ENCODE data around the gene VPREB1. TPM values are rescaled to one million over a fixed set of nuclear protein-coding genes. Genes with fewer than 3 reads are reported as not detected.

VPREB1 gene
- total RNA-seq, 1 donor from 2014 or later = not detected

- H3K4me2 ChIP-seq (ENCODE audit: low read length) = no peak overlapping the region
- no peaks in the 10 kb centered on the region for H4K20me1 ChIP-seq (ENCODE audit: insufficient read depth, low read length)
- H3K4me3 Mint-ChIP-seq (ENCODE audit: unreplicated experiment) = no peak overlapping the region
- H3K36me3 Mint-ChIP-seq (ENCODE audit: low read depth, unreplicated experiment) = no peaks in the 10 kb centered on the region
- no peak overlapping the region for H3K4me3 ChIP-seq (ENCODE audit: insufficient read depth, low read depth, low read length)
- DNase-seq (ENCODE audit: low read depth) (no peak), FAIRE-seq (no peak)
- H3K27ac Mint-ChIP-seq (ENCODE audit: unreplicated experiment) = no peak overlapping the region
- H3K27ac ChIP-seq (ENCODE audit: low read depth, low read length) = no peak overlapping the region
- TF ChIP-seq, protein P1, sequence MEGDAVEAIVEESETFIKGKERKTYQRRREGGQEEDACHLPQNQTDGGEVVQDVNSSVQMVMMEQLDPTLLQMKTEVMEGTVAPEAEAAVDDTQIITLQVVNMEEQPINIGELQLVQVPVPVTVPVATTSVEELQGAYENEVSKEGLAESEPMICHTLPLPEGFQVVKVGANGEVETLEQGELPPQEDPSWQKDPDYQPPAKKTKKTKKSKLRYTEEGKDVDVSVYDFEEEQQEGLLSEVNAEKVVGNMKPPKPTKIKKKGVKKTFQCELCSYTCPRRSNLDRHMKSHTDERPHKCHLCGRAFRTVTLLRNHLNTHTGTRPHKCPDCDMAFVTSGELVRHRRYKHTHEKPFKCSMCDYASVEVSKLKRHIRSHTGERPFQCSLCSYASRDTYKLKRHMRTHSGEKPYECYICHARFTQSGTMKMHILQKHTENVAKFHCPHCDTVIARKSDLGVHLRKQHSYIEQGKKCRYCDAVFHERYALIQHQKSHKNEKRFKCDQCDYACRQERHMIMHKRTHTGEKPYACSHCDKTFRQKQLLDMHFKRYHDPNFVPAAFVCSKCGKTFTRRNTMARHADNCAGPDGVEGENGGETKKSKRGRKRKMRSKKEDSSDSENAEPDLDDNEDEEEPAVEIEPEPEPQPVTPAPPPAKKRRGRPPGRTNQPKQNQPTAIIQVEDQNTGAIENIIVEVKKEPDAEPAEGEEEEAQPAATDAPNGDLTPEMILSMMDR (IDR thresholded peaks at IDR 0.05; ENCODE audit: insufficient read depth, low read depth, low read length) = no peak
- no peak for TF ChIP-seq EZH2 (IDR thresholded peaks at IDR 0.05; ENCODE audit: insufficient read depth, low read length)
- H3K79me2 ChIP-seq (ENCODE audit: insufficient read depth, low read length) = no peaks in the 10 kb centered on the region
- H3K9me3 ChIP-seq (ENCODE audit: insufficient read depth, low read depth, low read length) = no peaks in the 10 kb centered on the region
- H2AFZ ChIP-seq (ENCODE audit: low read depth, low read length) = no peak overlapping the region
- no peaks in the 10 kb centered on the region for H3K36me3 ChIP-seq (ENCODE audit: insufficient read depth, low read length)
- peaks cover 92% of the 10 kb centered on the region for H3K27me3 Mint-ChIP-seq (ENCODE audit: low read depth, unreplicated experiment)
- peaks cover 2% of the 10 kb centered on the region for H3K9me3 Mint-ChIP-seq (ENCODE audit: unreplicated experiment)
- H3K27me3 ChIP-seq (ENCODE audit: insufficient read depth, low read length) = peaks cover 5% of the 10 kb centered on the region
- no peaks in the 10 kb centered on the region for H3K4me1 Mint-ChIP-seq (ENCODE audit: low read depth, unreplicated experiment)
- no peaks in the 10 kb centered on the region for H3K4me1 ChIP-seq (ENCODE audit: insufficient read depth, low read length)
- H3K9ac ChIP-seq (ENCODE audit: low read length) = no peak overlapping the region
Measured at GRCh38 chr22:22245256-22245909, 797 bp downstream of the VPREB1 start.

GRCh38 chr22:22245935-22246525 lies 1.4 kb downstream of the VPREB1 start:
- H3K36me3 ChIP-seq (ENCODE audit: insufficient read depth, low read length) = no peaks in the 10 kb centered on the region
- no peaks in the 10 kb centered on the region for H3K79me2 ChIP-seq (ENCODE audit: insufficient read depth, low read length)
- TF ChIP-seq, protein P1 (IDR thresholded peaks at IDR 0.05; ENCODE audit: insufficient read depth, low read depth, low read length) = no peak
- TF ChIP-seq EZH2 (IDR thresholded peaks at IDR 0.05; ENCODE audit: insufficient read depth, low read length) = no peak
- H3K4me3 ChIP-seq (ENCODE audit: insufficient read depth, low read depth, low read length) = no peak overlapping the region
- no peak overlapping the region for H3K9ac ChIP-seq (ENCODE audit: low read length)
- H2AFZ ChIP-seq (ENCODE audit: low read depth, low read length) = no peak overlapping the region
- no peak overlapping the region for H3K27ac ChIP-seq (ENCODE audit: low read depth, low read length)
- peaks cover 5% of the 10 kb centered on the region for H3K27me3 ChIP-seq (ENCODE audit: insufficient read depth, low read length)
- H4K20me1 ChIP-seq (ENCODE audit: insufficient read depth, low read length) = no peaks in the 10 kb centered on the region
- Mint-ChIP-seq H3K27me3 (ENCODE audit: low read depth, unreplicated experiment) (peaks cover 89% of the 10 kb centered on the region), H3K36me3 (ENCODE audit: low read depth, unreplicated experiment) (no peaks in the 10 kb centered on the region), H3K27ac (ENCODE audit: unreplicated experiment) (no peak overlapping the region), H3K4me1 (ENCODE audit: low read depth, unreplicated experiment) (no peaks in the 10 kb centered on the region), H3K9me3 (ENCODE audit: unreplicated experiment) (peaks cover 2% of the 10 kb centered on the region), H3K4me3 (ENCODE audit: unreplicated experiment) (no peak overlapping the region)
- FAIRE-seq (no peak), DNase-seq (ENCODE audit: low read depth) (no peak)
- no peak overlapping the region for H3K4me2 ChIP-seq (ENCODE audit: low read length)
- no peaks in the 10 kb centered on the region for H3K4me1 ChIP-seq (ENCODE audit: insufficient read depth, low read length)
- no peaks in the 10 kb centered on the region for H3K9me3 ChIP-seq (ENCODE audit: insufficient read depth, low read depth, low read length)

- H3K9me3 Mint-ChIP-seq (ENCODE audit: unreplicated experiment) = no peaks in the 10 kb centered on the region
- Histone ChIP-seq H3K27ac (ENCODE audit: low read depth, low read length) (no peak overlapping the region), H4K20me1 (ENCODE audit: insufficient read depth, low read length) (no peaks in the 10 kb centered on the region), H3K79me2 (ENCODE audit: insufficient read depth, low read length) (no peaks in the 10 kb centered on the region), H2AFZ (ENCODE audit: low read depth, low read length) (no peak overlapping the region), H3K36me3 (ENCODE audit: insufficient read depth, low read length) (no peaks in the 10 kb centered on the region), H3K27me3 (ENCODE audit: insufficient read depth, low read length) (peaks cover 5% of the 10 kb centered on the region), H3K9ac (ENCODE audit: low read length) (no peak overlapping the region), H3K9me3 (ENCODE audit: insufficient read depth, low read depth, low read length) (no peaks in the 10 kb centered on the region), H3K4me3 (ENCODE audit: insufficient read depth, low read depth, low read length) (no peak overlapping the region), H3K4me2 (ENCODE audit: low read length) (no peak overlapping the region), H3K4me1 (ENCODE audit: insufficient read depth, low read length) (no peaks in the 10 kb centered on the region)
- H3K27ac Mint-ChIP-seq (ENCODE audit: unreplicated experiment) = no peak overlapping the region
- peaks cover 83% of the 10 kb centered on the region for H3K27me3 Mint-ChIP-seq (ENCODE audit: low read depth, unreplicated experiment)
- TF ChIP-seq, protein P1 (IDR thresholded peaks at IDR 0.05; ENCODE audit: insufficient read depth, low read depth, low read length) = no peak
- no peak for TF ChIP-seq EZH2 (IDR thresholded peaks at IDR 0.05; ENCODE audit: insufficient read depth, low read length)
- H3K36me3 Mint-ChIP-seq (ENCODE audit: low read depth, unreplicated experiment) = no peaks in the 10 kb centered on the region
- no peaks in the 10 kb centered on the region for H3K4me1 Mint-ChIP-seq (ENCODE audit: low read depth, unreplicated experiment)
- no peak overlapping the region for H3K4me3 Mint-ChIP-seq (ENCODE audit: unreplicated experiment)
- FAIRE-seq (no peak), DNase-seq (ENCODE audit: low read depth) (no peak)
Measured at GRCh38 chr22:22246706-22247105, 2.1 kb downstream of the VPREB1 start.
